Measurements from ENCODE around the gene CARMIL1.

GRCh38 chr6:25612666-25613065 is 333.5 kb downstream of the CARMIL1 start:
- TF ChIP-seq POLR2A (IDR thresholded peaks at IDR 0.05) (no peak), CTCF (IDR thresholded peaks at IDR 0.05) (no peak)
